Endodermal cell (in vitro differentiated cells): ENCODE data around the gene CYP17A1. TPM values are rescaled to one million over a fixed set of nuclear protein-coding genes. Genes with fewer than 3 reads are reported as not detected.
"Not testable (repeated sequence)": the region's sequence is repeated elsewhere in the genome, so short reads cannot be mapped to it uniquely, and the experiment has no call there.

Source experiments
- DNase-seq: peaks from one replicate; pipeline ENCODE4 v3.0.0-alpha.2; 2017
- H3K27ac ChIP-seq: 2 replicates; pipeline ENCODE4 v1.5.1; 2013; ENCODE audit warnings: mild to moderate bottlenecking, low read depth, low read length, moderate library complexity
- H3K27me3 ChIP-seq: 2 replicates; pipeline ENCODE4 v1.6.1; 2013; ENCODE audit warnings: mild to moderate bottlenecking, low read length, moderate library complexity; ENCODE audit not compliant: insufficient read depth, control insufficient read depth, poor library complexity, severe bottlenecking
- H3K36me3 ChIP-seq: 2 replicates; pipeline ENCODE4 v1.7.0; 2013; ENCODE audit warnings: mild to moderate bottlenecking, low read length, moderate library complexity; ENCODE audit not compliant: control insufficient read depth, insufficient read depth
- H3K4me1 ChIP-seq: one replicate; pipeline ENCODE4 v1.7.0; 2013; ENCODE audit warnings: low read length; ENCODE audit not compliant: control insufficient read depth, insufficient read depth
- H3K4me3 ChIP-seq: 2 replicates; pipeline ENCODE4 v1.5.1; 2013; ENCODE audit warnings: mild to moderate bottlenecking, low read length, moderate library complexity
- H3K9ac ChIP-seq: 2 replicates; pipeline ENCODE4 v1.6.1; 2013; ENCODE audit warnings: mild to moderate bottlenecking, low read length, moderate library complexity; ENCODE audit not compliant: poor library complexity, severe bottlenecking; ENCODE audit errors: extremely low read depth
- H3K9me3 ChIP-seq: 2 replicates; pipeline ENCODE4 v1.6.1; 2013; ENCODE audit warnings: mild to moderate bottlenecking, low read length, moderate library complexity; ENCODE audit not compliant: control insufficient read depth
- H3K27ac Mint-ChIP-seq: 2 replicates; pipeline ENCODE4 v1.8.0; 2020; ENCODE audit warnings: mixed read lengths
- H3K27me3 Mint-ChIP-seq: 2 replicates; pipeline ENCODE4 v1.8.0; 2021; ENCODE audit warnings: mild to moderate bottlenecking, mixed read lengths; ENCODE audit not compliant: insufficient read depth
- H3K36me3 Mint-ChIP-seq: 2 replicates; pipeline ENCODE4 v1.8.0; 2020; ENCODE audit warnings: low read depth, mixed read lengths
- H3K4me1 Mint-ChIP-seq: 2 replicates; pipeline ENCODE4 v1.8.0; 2020; ENCODE audit warnings: mixed read lengths
- H3K4me3 Mint-ChIP-seq: 2 replicates; pipeline ENCODE4 v1.8.0; 2020; ENCODE audit warnings: mild to moderate bottlenecking, moderate library complexity, mixed read lengths
- H3K9me3 Mint-ChIP-seq: 2 replicates; pipeline ENCODE4 v1.8.0; 2020; ENCODE audit warnings: mild to moderate bottlenecking, mixed read lengths
- WGBS, 2 experiments: methylation state at CpG; one replicate each; pipeline versions ENCODE4 v1.1.5 to v1.1.7; 2013; ENCODE audit warnings: missing lambda C conversion rate in 2 of 2, mixed read lengths in 1 of 2; ENCODE audit not compliant: insufficient coverage in 1 of 2, insufficient read length in 1 of 2; 5-methylcytosine and 5-hydroxymethylcytosine counted together
- total RNA-seq, 2 donors: library from RNA; stranded (reverse); fragmentation: NEBNext Ultra II Directional in 1 of 2; extraction: Animal tissue kit (Norgen Biotek cat#: 25700) in 1 of 2; gene quantifications; 2 replicates in 1 of 2; 3 replicates in 1 of 2; pipeline ENCODE4 v1.2.1, GENCODE V29; 2021
- TF ChIP-seq, protein P1 (sequence below): fragments of 200-600 bp; sonication (generic); conservative IDR thresholded peaks from 2 replicates; pipeline ENCODE4 v1.5.0; 2021; ENCODE audit warnings: antibody characterized with exemption, mild to moderate bottlenecking

Gene CYP17A1
- total RNA-seq, 2 donors from 2014 or later: not detected

DNA sequence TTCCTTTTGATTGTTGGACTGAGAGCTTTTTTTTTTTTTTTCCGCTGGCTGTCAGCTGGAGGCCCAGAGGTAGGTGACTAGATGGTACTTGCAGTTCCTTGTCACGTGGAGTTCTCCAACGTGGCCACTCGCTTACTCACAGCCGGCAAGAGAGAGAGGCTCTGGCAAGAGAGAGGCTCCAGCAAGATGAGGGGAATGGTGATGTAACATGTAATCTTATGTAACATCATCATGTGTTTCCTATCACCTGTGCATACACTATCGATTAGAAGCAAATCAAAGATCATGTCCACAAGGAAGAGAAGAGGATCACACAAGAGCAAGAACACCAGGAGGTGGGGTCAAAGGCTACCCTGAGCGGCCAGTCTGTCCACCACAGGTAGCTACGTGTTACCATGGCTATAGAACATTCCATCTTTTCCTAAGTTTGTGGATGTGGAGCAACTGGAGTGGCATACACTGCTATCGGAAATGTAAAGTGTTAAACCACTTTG lies 12.9 kb upstream of the CYP17A1 start:
- Mint-ChIP-seq H3K9me3 (peaks cover 17% of the 10 kb centered on the region), H3K27me3 (no peaks in the 10 kb centered on the region), H3K36me3 (no peaks in the 10 kb centered on the region), H3K4me3 (no peak overlapping the region), H3K4me1 (no peaks in the 10 kb centered on the region), H3K27ac (no peak overlapping the region)
- Histone ChIP-seq H3K36me3 (no peaks in the 10 kb centered on the region), H3K4me3 (no peak overlapping the region), H3K27me3 (no peaks in the 10 kb centered on the region), H3K9me3 (no peaks in the 10 kb centered on the region), H3K9ac (no peak overlapping the region), H3K27ac (no peak overlapping the region), H3K4me1 (no peaks in the 10 kb centered on the region)
- TF ChIP-seq, protein P1, sequence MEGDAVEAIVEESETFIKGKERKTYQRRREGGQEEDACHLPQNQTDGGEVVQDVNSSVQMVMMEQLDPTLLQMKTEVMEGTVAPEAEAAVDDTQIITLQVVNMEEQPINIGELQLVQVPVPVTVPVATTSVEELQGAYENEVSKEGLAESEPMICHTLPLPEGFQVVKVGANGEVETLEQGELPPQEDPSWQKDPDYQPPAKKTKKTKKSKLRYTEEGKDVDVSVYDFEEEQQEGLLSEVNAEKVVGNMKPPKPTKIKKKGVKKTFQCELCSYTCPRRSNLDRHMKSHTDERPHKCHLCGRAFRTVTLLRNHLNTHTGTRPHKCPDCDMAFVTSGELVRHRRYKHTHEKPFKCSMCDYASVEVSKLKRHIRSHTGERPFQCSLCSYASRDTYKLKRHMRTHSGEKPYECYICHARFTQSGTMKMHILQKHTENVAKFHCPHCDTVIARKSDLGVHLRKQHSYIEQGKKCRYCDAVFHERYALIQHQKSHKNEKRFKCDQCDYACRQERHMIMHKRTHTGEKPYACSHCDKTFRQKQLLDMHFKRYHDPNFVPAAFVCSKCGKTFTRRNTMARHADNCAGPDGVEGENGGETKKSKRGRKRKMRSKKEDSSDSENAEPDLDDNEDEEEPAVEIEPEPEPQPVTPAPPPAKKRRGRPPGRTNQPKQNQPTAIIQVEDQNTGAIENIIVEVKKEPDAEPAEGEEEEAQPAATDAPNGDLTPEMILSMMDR: no peak
- 85 to 93% methylated on average over 8 to 9 of the region's 9 CpGs for WGBS, 2 experiments
- DNase-seq: no peak

DNA sequence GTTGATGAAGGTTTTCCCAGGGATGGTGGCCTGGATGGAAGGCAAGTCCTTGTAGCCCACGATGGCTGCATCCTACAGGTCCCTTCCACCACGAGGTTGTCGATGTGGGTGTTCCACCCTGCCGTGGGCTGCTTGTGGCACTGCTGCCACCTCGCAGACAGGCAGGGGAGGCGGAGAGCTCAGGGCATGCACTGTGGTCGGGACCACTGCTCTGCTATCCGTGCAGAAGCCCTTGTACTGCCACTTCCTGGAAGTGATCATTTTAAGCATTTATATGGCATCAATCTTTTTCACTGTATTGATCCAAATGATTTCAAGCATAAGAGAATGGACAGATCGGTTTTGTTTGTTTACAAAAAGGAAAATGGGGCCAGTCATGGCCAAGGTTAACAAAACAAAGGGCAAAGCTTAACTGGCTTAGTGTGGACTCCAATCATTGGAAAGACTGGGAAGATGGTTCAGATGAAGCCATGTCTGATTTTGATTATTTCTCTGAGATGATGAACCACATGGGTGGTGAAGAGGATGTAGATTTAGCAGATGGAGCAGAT lies 8.2 kb upstream of the CYP17A1 start:
- TF ChIP-seq, protein P1: no peak
- Mint-ChIP-seq H3K4me3 (no peak overlapping the region), H3K36me3 (peaks cover 6% of the 10 kb centered on the region), H3K9me3 (peaks cover 35% of the 10 kb centered on the region), H3K27me3 (no peaks in the 10 kb centered on the region), H3K27ac (no peak overlapping the region), H3K4me1 (no peaks in the 10 kb centered on the region)
- Histone ChIP-seq H3K4me1 (no peaks in the 10 kb centered on the region), H3K4me3 (no peak overlapping the region), H3K27ac (no peak overlapping the region), H3K9ac (no peak overlapping the region), H3K9me3 (peaks cover 6% of the 10 kb centered on the region), H3K36me3 (no peaks in the 10 kb centered on the region), H3K27me3 (no peaks in the 10 kb centered on the region)
- WGBS, 2 experiments: 91 to 94% methylated on average over 8 to 9 of the region's 9 CpGs
- no peak for DNase-seq

DNA sequence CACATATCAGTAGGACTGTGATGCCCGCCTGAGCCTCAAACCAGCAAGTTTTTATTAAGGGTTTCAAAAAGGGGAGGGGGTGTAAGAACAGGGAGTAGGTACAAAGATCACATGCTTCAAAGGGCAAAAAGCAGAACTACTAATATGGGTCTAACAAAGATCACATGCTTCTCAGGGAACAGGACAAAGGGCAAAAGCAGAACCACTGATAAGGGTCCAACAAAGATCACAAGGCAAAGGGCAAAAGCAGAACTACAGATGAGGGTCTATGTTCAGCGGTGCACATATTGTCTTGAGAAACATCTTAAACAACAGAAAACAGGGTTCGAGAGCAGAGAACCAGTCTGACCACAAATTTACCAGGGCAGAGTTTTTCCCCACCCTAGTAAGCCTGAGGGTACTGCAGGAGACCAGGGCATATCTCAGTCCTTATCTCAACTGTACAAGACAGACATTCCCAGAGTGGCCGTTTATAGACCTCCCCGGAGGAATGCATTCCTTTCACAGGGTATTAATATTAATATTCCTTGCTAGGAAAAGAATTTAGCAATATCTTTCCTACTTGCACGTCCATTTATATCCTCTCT lies 7.1 kb upstream of the CYP17A1 start:
- H3K4me1 ChIP-seq, H3K36me3 ChIP-seq, H3K27ac Mint-ChIP-seq: not testable (repeated sequence)

More for the DNA sequence above, 7.1 kb upstream of the CYP17A1 start:
- H3K27ac ChIP-seq, H3K9me3 ChIP-seq, H3K36me3 Mint-ChIP-seq, H3K4me3 ChIP-seq, H3K4me3 Mint-ChIP-seq, H3K4me1 Mint-ChIP-seq, H3K27me3 ChIP-seq, H3K27me3 Mint-ChIP-seq, DNase-seq, H3K9ac ChIP-seq: not testable (repeated sequence)
- H3K9me3 Mint-ChIP-seq: peaks cover 37% of the 10 kb centered on the region
- 90 to 93% methylated on average over 2 to 5 of the region's 6 CpGs for WGBS, 2 experiments
